ENCODE measurements around the gene CFAP100. TPM values are rescaled to one million over a fixed set of nuclear protein-coding genes. Genes with fewer than 3 reads are reported as not detected.
A peak's percentile ranks its signal among the peaks of the same experiment; 100 is the strongest.

The CFAP100 gene
- total and polyA plus RNA-seq, 9 of the 15 experiments (the other 6 are each of a cell fraction or from before 2014, with no cell fraction given): not detected

DNA sequence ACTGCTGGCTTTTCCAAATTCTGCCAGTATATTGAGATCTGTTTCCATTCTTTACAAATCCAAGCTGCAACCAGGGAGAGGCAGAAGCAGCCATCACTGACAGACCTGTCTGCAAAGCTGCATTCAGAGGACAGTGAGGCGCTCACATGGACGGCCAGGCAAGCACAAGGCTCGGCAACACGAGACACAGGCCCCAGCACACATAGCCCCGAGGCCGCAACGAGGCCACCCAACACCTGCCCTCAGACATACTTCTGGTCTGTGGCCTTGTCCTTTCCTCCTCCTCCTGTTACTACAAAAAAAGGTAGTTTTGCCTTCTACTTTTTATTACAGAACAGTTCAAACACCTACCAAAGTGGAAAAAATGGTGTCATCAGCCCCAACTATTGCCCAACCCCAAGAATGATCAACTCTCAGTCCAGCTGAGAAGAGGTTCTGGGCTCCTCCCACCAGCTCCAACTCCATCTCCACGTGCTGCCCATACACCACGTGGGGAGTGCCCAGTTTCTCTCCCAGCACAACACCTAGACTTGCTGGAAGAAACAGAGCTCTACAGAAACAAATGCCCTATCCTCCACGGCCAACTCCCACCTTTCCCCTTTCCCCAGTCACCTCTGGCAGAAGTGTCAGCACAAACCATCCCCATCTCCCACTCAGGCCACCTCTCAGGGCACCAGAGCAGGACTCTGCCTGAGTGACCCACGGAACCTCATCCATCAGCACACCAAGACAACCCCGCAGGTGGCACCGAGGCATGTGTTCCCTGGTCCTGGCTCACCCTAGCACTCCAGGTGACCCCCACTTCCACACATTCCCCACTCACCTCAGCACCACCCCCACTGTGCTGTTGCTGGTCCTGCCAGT lies 73.6 kb downstream of the CFAP100 start:
- H3K9ac ChIP-seq (ENCODE audit: insufficient read depth in 1 of 2, low read depth in 2 of 2, low read length in 2 of 2): no peak overlapping the region
- FAIRE-seq (no peak), ATAC-seq (no peak), DNase-seq (ENCODE audit: extremely low read depth in 1 of 4, low spot score in 3 of 4) (no peak)
- no peaks in the 10 kb centered on the region for H3K27me3 ChIP-seq (ENCODE audit: control insufficient read depth in 2 of 2, insufficient read depth in 2 of 2, low read length in 2 of 2)
- no peak overlapping the region for H2AFZ ChIP-seq (ENCODE audit: low read depth, low read length)
- H3K4me1 ChIP-seq (replicated peaks in 1 of 2; ENCODE audit: control insufficient read depth in 2 of 2, insufficient read depth in 2 of 2, low read length in 2 of 2): peaks cover 3 to 13% of the 10 kb centered on the region in 2 experiments; a peak in 3 of 5 replicates
- ChIA-PET POLR2A (interaction anchor here (0.6 to 1.2 kb wide), 2 partner anchors 12 to 45 kb away, joined by 3 to 4 read pairs; no protein-coding TSS in a partner anchor), CTCF (ENCODE audit: low intra/inter-chr PET ratio) (no interaction called here)
- H3K79me2 ChIP-seq (ENCODE audit: control insufficient read depth, insufficient read depth, low read length): peaks cover 30% of the 10 kb centered on the region
- no peak overlapping the region for H3K27ac ChIP-seq (ENCODE audit: extremely low read depth, low read depth, low read length)
- H4K20me1 ChIP-seq (replicated peaks; ENCODE audit: control insufficient read depth, insufficient read depth, low read length): peaks cover 4% of the 10 kb centered on the region; the same call in 1 of the 2 replicates
- intact Hi-C loops (cut with micrococcal nuclease): no loop called here
- H3K36me3 ChIP-seq (ENCODE audit: control insufficient read depth, insufficient read depth, low read length): peaks cover 82% of the 10 kb centered on the region
- in situ Hi-C loops (cut with MboI): no loop called here
- H3K4me3 ChIP-seq: no peak overlapping the region
- H3K9me1 ChIP-seq (ENCODE audit: control insufficient read depth, insufficient read depth, low read length): no peaks in the 10 kb centered on the region
- BruUV-seq (replicated peaks): no TSS peak
- H3K4me2 ChIP-seq (ENCODE audit: insufficient read depth, low read length): no peak overlapping the region
- 89% methylated on average over 12 of the region's 13 CpGs for WGBS (ENCODE audit: insufficient coverage, low coverage, missing lambda C conversion rate)
- H3K9me3 ChIP-seq (replicated peaks; ENCODE audit: control insufficient read depth, insufficient read depth, low read depth, low read length): no peaks in the 10 kb centered on the region
- TF ChIP-seq POLR3G (IDR thresholded peaks at IDR 0.05; ENCODE audit: extremely low read depth, insufficient read length, insufficient replicate concordance) (no peak), NR4A1 (CRISPR knock-in tag; IDR thresholded peaks at IDR 0.05) (no peak), NR4A1 (tag; IDR thresholded peaks at IDR 0.05) (no peak), SPI1 (IDR thresholded peaks at IDR 0.05; ENCODE audit: borderline replicate concordance, low read depth, low read length) (no peak), KLF10 (CRISPR knock-in tag; IDR thresholded peaks at IDR 0.05) (no peak), RBFOX2 (IDR thresholded peaks at IDR 0.05; ENCODE audit: low read depth, low read length) (peak; percentile 32; the same call in 1 of the 2 replicates), ILF3 (IDR thresholded peaks at IDR 0.05; ENCODE audit: borderline replicate concordance) (no peak), SNIP1 (IDR thresholded peaks at IDR 0.05; ENCODE audit: low read depth) (no peak), ZNF197 (CRISPR knock-in tag; IDR thresholded peaks at IDR 0.05; ENCODE audit: low read depth) (no peak), POLR3A (IDR thresholded peaks at IDR 0.05; ENCODE audit: borderline replicate concordance, extremely low read depth, insufficient read depth, insufficient read length) (no peak), ZNF551 (CRISPR knock-in tag; IDR thresholded peaks at IDR 0.05) (no peak), CEBPG (CRISPR knock-in tag; IDR thresholded peaks at IDR 0.05) (no peak), CEBPG (tag; conservative IDR thresholded peaks at IDR 0.05 in 1 of 2, IDR thresholded peaks at IDR 0.05 in 1 of 2) (0 out of 4 replicates have a peak, but pooled peaks of 1 of the 2 experiments have one; percentile 25)
- TF ChIP-seq, protein P1, sequence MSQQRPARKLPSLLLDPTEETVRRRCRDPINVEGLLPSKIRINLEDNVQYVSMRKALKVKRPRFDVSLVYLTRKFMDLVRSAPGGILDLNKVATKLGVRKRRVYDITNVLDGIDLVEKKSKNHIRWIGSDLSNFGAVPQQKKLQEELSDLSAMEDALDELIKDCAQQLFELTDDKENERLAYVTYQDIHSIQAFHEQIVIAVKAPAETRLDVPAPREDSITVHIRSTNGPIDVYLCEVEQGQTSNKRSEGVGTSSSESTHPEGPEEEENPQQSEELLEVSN (IDR thresholded peaks at IDR 0.05; ENCODE audit: borderline replicate concordance in 1 of 2, extremely low read depth in 1 of 2, insufficient read depth in 1 of 2, insufficient read length in 1 of 2, low read depth in 1 of 2, low read length in 1 of 2, poor library complexity in 1 of 2, severe bottlenecking in 1 of 2): no peak
- TF ChIP-seq, protein P2, sequence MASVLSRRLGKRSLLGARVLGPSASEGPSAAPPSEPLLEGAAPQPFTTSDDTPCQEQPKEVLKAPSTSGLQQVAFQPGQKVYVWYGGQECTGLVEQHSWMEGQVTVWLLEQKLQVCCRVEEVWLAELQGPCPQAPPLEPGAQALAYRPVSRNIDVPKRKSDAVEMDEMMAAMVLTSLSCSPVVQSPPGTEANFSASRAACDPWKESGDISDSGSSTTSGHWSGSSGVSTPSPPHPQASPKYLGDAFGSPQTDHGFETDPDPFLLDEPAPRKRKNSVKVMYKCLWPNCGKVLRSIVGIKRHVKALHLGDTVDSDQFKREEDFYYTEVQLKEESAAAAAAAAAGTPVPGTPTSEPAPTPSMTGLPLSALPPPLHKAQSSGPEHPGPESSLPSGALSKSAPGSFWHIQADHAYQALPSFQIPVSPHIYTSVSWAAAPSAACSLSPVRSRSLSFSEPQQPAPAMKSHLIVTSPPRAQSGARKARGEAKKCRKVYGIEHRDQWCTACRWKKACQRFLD (CRISPR knock-in tag; IDR thresholded peaks at IDR 0.05): no peak
- TF ChIP-seq, protein P3, sequence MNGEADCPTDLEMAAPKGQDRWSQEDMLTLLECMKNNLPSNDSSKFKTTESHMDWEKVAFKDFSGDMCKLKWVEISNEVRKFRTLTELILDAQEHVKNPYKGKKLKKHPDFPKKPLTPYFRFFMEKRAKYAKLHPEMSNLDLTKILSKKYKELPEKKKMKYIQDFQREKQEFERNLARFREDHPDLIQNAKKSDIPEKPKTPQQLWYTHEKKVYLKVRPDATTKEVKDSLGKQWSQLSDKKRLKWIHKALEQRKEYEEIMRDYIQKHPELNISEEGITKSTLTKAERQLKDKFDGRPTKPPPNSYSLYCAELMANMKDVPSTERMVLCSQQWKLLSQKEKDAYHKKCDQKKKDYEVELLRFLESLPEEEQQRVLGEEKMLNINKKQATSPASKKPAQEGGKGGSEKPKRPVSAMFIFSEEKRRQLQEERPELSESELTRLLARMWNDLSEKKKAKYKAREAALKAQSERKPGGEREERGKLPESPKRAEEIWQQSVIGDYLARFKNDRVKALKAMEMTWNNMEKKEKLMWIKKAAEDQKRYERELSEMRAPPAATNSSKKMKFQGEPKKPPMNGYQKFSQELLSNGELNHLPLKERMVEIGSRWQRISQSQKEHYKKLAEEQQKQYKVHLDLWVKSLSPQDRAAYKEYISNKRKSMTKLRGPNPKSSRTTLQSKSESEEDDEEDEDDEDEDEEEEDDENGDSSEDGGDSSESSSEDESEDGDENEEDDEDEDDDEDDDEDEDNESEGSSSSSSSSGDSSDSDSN (IDR thresholded peaks at IDR 0.05; ENCODE audit: borderline replicate concordance in 1 of 2, low read depth in 2 of 2, low read length in 2 of 2): no peak

All from K562 (cell line).